HG02870 (cell line): ENCODE data around the gene SYPL2.

Experiments
- ATAC-seq: cut with Tn5 transposase; IDR thresholded peaks from one replicate; pipeline ENCODE4 v1.9.1; 2021; ENCODE audit warnings: mild to moderate bottlenecking, moderate library complexity; ENCODE audit not compliant: unreplicated experiment

Gene SYPL2

DNA sequence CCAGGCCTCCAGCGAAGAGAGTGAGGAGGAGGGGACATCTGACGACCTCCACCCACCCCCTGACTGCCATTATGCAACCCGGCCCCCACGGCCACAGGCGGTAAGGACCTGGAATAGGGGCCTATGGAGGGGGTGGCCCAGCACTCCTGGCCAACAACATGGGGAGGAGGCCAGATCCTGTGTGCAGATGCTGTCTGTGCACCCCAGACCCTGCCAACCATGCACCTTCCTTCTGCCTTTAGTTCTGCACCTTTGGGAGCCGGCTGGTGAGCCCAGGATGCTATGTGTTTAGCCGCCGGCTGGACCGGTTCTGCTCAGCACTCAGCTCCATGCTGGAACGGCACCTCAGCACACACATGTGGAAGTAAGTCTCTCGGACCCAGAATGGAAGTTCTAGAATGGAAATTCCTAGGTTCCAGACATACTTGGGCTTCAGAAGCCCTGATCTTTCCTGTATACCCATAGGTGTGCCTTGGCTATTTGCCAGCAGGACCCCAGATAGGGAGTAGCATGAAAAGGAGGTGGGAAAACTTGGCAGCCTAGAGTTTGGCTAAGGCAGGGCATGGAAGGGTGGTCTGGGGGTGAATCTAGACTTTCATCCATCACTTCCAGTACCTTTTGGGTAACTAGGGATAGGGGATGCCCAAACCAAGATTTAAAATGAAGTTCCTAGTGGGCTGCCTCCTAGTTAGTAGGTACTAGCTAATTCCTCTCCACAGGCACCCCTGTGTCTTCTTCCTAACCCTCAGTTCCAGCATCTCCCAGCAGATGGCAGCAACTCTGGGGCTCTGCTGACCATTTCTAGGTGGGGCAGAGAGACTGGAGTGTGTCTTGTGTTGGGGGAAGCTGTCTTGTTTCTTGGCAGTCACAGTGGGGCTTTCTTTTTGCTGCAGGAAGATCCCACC lies 23.9 kb downstream of the SYPL2 start:
- no peak for ATAC-seq

DNA sequence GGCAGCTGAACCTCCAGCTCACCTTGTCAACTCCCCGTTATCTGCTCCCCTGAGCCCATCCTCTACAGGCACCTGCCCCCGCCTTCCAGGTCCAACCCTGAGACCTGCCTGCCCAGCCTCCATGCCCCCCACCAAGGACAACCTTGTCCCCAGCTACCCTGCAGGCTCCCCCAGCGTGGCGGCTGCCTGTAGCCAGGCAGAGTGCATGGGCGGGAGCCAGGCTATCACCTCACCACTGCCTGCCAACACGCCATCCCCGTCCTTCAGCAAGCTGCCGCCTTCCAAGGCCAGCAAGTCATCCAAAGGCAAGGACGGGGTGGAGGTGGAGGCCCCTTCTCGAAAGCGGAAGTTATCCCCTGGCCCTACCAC lies 24.6 kb downstream of the SYPL2 start:
- no peak for ATAC-seq

DNA sequence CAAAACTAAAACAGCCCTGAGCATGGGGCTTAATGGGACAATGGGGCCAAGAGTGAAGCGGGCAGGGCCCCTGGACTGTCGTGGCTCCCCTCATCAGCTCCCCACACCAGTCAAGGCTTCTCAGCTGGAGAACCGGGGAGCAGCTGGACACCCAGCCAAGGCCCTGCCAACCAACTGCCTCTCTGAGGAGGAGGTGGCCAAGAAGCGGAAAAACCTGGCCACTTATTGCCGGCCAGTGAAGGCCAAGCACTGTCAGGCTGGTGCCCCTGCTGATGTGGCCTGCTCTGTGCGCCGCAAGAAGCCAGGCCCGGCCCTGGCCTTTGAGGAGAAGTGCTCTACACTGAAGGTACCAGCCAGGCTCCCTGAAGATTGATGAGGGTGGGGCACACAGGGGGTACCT lies 25.0 kb downstream of the SYPL2 start:
- no peak for ATAC-seq

DNA sequence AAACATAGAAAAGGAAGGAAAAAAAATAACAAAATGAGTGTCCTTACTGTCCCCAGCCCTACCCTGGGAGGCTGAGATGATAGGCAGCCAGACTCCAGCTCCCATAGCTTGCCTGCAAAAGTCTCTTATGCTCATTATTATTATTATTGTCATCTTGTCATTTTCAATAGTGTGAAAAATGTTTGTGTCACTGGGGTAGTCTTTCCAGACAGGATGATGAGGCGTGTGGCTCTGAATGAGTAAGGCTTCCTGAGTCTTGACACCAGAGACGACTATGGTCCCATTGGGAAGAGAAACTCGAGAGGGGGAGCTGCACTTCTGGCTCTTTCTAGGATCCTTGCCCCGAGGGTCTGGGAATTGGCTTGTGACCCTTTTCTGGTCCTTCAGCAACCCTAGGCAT lies 26.4 kb downstream of the SYPL2 start:
- ATAC-seq: no peak

DNA sequence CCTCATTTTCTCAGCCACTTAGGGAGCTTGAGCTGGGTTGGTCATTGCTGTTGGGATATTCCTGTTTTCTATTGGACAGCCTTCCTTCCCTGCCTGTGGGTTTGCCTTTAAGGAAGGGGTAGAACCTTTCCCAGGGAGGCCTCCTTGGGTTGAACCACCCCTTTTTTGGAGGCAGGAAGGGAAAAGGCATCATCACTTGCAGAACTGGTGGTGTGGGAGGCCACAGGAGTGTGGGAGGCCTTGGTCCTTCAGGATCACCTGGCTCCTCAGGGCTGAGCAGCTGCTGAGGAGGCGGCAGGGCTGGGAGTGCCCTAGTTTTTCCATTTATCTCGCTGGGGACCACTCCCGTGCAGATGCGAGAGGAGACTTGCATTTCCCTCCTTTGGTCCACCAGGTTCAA lies 26.9 kb downstream of the SYPL2 start:
- ATAC-seq: no peak

DNA sequence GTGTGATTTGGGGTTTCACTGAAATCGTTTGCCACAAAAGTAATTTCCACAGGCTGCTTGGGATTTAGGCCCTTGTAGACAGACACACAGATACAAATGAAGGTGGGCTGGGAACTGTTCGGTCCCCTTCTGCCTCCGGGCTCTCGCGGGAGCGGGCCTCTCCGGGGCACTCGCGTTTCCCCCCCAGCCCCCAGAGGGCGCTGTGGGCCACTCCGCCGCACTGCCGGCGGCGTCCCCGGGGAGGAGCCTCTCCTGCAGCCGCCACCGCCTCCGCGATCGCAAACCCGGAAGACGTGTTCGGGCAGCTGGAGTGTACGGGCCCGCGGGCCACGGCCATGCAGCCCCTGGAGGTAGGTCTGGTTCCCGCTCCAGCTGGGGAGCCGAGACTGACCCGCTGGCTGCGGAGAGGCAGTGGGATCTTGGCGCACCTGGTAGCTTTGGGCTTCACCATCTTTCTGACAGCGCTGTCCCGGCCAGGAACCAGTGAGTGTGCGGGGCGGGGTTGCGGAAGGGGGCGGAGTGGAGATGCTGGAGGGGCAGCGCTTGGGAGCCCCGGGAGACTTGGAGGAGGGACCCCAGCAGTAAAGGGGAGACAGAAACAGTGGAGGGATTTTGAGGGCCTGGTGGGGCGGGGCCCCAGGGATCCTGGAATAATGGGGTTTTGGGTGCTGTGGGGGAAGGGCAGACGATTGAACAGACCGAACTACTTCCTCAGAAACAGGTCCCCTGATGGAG lies 27.6 kb downstream of the SYPL2 start, which contains the start of gene CYB561D1:
CYB561D1 (plus strand) TSS at position 290 of the 735 bp plus-strand sequence; CDS start at position 336, 46 bp downstream.
- peak; percentile 89 for ATAC-seq

DNA sequence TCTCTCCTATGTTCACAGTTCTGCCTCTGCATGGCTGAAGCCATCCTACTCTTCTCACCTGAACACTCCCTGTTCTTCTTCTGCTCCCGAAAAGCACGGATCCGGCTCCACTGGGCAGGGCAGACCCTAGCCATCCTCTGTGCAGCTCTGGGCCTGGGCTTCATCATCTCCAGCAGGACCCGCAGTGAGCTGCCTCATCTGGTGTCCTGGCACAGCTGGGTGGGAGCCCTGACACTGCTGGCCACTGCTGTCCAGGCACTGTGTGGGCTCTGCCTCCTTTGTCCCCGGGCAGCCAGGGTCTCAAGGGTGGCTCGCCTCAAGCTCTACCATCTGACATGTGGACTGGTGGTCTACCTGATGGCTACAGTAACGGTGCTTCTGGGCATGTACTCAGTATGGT lies 29.4 kb downstream of the SYPL2 start:
- no peak for ATAC-seq

DNA sequence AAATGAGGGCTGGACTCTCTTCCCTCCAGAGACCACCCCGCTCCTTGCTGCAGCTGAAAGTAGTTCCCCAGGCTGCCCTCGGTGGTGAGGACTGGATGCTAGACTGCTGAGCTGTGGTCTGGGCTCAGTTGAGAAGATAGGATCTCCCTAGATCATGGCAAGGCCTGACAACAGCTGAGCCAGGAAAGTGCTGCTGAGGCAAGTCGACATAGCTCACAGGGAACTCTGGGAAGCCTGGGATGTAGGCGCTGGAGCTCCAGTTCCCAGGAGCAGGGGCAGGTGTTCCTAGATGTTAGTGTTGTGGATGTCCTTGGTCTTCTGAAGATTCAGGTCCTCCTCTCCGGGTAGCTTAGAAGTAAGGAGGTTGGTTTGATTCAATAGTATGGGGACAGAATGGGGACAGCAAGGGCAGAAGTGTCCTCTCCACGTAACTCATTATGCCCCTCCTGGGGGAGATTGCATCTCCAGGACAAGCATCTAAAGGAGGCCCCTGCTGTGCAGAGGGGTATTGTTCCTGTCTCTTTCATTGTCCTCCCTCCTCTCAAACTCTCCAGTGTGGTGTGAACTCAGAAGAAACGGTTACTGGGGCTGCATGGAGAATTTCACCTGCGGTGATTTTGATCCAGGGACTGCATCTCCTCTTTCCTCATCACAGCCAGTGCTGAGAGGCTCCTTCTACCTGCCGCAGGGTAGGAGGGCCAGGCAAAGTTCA lies 31.3 kb downstream of the SYPL2 start:
- no peak for ATAC-seq

DNA sequence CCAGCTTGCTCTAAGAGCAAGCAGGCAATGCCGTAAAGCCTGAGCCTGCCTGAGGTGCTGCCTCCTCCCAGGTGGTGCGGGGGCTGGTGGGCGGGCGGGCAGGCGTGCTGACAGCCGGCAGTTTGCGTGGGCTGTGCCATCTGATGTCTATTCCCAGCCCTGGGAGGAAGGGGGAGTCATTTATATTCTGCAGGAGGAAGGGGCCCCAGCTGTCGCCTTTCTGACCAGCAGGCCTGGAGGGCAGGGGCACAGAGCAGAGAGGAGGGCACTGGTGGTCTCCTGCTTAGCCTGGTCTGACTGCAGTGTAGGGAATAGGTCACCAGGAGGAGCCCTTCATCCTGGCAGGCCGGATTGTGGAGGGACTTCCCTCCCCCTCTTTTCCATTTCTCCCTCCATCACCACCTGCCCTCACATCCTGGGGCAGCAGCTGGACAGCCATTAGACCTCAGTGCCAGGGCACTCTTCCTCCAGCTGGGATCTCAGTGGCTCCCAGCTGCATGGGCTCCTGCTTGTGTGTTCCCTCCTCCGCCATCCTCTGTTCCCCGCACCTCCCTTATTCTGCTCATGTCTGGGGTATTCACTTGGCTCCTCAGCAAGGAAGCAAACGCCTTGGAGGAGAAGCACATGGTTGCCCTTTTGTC lies 31.9 kb downstream of the SYPL2 start:
- ATAC-seq: no peak

DNA sequence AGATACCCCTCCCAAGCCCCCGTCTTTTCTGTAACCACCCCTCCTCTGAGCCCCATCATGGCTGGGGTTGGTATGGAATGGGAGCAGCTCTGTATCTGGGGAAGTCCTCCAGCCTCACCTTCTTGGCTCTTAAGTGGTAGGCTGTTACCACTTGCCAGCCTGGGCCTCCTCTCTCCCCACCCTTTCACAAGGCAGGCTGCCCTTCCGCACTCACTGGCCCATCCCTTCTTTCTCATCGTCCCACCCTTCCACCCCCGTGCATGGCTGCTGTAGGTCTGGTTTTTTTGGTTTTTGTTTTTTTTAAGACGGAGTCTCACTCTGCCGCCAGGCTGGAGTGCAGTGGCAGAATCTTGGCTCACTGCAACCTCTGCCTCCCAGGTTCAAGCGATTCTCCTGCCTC lies 32.7 kb downstream of the SYPL2 start:
- no peak for ATAC-seq

DNA sequence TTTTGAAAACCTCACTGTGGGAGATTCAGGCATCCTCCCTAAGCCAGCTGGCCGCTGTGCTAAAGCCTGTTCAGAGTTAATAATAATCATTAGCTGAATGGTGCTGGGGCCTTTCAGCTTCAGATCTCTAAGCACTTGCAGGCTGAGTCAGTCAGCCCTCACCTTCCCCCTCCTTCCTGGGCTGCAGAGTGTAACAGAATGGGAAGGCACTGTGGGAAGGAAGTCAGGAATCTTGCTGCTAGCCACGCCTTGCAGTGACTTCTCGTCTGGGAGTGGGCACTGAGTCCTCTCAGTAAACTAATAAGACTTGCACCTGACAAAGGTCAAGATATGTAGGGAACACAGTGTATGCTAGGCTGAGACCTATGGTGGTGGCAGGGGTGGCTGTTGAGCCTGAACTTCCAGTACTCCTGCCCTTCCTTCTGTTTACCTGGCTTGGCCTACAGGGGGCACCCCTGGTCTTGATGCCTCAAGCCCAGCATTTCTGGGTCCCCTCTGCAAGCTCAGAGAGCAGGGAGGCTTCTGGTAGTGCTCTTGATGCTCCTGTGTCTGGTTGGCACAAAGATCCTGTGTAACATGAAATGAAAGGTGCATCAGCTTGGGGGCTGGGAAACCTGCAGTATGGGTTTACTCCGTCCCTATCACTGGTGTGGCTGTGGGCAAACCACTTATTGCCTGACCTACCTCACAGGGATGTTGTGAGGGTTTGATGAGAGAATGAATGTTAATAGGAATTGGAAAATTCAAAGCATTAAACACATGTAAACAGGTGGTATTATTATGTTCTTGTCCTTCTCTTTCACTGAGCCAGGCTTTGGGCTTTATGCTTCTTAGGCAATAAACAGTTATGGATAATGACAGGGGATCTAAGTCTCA lies 33.6 kb downstream of the SYPL2 start:
- no peak for ATAC-seq

DNA sequence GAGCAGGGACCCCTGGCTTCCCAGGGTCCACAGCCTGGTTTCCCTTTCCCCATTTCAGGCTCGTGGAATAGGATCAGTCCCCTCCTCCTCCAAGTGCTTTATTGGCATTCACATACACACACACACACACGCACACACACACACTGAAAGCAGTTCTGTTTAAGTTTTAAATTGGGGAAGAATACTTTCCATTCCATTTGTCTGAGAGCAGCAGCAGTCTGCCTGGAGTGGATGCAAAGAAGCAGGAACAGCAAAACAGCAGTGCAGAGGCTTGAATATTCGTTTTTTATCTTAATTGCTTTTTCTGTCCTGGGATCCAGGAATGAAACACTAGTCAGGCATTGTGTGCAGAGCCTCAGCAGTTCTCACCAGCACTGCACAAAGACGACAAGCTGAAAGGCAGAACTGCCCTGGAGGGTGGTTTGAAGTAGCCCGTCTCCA lies 34.6 kb downstream of the SYPL2 start:
- no peak for ATAC-seq

DNA sequence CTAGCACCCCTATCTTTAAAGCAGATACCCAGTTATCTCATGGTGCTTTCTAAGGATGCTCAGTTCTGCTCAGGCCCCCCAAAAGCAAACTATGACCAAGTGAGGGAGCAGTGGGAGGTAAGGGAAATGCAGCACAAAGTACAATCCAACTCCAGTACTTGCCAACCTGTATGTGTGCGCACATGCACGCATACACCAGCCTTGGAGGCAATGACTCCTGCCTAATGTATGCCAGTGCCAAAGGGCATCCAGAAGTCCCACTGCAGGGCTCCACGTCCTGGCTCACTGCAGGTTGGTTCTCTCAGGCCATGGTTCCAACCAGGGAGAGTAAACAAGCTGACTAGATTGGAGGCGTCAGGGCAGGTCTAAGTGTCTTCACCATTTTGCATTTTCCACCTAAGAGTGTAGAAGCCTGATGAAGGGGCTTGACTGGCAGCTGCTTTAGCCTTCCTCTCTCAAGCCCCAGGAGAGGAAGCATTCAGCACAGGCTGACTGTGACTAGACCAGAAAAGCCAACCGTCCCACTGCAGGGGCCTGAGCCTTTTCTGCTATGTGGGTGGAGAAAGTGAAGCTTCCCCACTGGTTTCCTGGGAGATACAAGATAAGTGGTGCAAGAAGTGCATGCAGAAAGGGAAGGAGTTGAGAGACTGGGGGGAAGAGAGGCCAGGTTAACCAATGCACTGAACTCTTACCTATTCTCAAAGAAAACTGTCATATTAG lies 35.5 kb downstream of the SYPL2 start:
- no peak for ATAC-seq

DNA sequence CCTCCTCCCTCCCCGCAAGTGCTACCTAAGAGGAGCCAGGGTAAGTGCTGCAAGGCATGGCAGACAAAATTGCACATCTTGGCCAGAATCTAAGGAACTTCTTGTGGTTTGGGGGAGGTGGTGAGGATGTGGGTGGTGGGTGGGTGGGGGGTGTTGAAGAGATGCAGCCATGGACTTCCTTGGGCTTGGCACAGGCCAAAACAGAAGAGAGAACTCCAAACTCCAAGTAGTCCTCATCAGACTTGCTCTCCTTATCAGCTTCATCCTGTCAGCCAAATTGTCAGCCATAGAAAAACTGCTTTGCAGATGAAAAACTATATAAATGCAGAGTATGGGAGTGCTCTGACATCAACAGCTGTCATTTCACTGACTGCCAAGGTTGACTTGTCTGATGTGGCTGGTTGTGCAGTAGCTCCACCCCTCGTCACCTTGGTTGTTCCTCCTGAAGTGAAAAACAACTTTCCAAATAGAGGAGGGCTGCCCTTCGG lies 36.1 kb downstream of the SYPL2 start:
- no peak for ATAC-seq

DNA sequence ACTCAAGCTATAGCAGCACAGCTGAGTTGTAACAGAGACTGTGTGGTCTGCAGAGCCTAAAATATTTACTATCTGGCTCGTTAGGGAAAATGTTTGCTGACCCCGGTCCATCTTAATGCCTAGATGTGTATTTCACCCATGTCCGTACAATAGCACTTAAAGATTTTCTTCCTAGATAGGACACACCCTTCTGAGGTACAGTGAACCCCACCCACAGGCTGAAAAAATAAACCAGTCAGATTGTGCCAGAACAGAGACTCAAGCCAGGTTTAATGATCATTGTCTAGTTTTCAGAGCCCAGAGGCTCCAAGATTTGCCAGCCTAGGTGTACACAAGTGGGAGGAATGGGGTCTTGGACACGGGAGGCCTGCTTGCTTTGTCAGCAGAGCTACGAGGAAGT lies 37.6 kb downstream of the SYPL2 start:
- ATAC-seq: no peak

DNA sequence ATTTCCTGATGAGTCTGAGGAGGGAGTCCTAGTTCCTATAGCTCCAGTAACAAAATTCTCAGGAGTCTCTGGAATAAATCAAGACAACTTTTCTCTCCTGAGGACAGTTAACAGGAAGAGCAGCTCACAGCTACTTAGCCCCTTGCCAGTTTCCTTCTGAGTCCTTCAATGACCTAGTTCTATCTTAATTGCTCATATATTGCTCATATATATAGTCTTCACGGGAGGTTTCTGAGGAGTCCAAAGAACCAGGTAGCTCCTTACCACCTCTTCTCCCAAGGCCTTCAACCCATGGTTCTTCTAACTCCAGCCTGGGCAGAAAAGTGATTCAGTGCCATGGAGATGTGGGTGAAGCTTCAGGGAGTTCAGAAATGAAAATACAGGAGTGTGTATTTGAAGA lies 38.6 kb downstream of the SYPL2 start:
- no peak for ATAC-seq

DNA sequence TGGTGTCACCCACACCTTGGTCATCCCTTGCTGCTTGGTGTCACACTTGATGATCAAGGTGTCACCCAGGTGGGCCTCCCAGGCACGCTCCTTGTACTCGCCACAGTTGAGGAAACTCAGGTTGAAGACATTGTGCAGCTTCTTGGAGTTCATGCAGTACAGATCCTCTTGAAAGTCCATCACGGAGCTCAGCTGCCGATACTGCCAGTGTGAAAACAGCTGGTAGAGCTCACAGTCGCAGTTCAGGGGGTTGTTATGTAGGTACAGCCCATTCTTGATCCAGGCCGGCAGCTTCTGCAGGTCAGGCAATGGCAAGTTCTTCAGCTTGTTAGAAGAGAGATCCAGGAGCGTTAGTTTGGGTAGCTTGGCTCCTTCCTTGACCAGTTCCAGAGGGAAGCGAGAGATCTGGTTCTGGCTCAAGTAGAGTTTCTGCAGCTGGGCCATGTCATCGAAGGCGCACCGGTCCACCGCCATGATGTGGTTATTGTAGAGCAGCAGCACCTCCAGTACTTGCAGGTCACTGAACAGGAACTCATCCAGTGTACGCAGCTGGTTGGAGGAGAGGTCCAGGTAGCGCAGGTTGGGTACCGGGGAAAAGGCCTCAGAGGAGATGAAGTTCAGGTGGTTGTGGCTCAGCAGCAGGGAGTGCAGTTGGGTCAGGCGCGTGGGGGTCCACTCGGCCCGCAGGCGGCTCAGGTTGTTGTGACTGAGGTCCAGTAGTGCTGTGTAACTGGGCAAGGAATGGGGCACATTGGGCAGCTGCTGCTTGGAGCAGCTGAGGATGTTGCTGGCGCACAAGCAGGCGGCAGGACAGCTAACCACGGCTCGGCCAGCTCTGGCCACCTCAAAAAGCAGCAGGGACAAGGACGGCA lies 41.9 kb downstream of the SYPL2 start:
- ATAC-seq: no peak

DNA sequence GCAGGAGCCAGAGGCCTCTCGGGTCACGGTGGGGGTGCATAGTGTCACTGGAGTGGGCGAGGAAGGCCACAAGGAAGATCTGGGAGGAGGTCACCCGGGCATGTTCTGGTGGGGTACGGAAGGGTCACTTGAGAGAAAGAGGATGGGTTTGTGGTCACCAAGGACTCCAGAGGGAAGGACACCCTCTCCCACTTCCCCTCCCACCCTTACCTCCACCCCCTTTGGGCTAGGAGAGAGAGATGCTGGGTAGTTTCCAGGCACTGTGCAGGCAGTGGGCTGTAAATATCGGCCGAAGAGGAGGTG lies 42.5 kb downstream of the SYPL2 start:
- ATAC-seq: no peak
